ENCODE data around the gene ULK1.

ULK1 gene

DNA sequence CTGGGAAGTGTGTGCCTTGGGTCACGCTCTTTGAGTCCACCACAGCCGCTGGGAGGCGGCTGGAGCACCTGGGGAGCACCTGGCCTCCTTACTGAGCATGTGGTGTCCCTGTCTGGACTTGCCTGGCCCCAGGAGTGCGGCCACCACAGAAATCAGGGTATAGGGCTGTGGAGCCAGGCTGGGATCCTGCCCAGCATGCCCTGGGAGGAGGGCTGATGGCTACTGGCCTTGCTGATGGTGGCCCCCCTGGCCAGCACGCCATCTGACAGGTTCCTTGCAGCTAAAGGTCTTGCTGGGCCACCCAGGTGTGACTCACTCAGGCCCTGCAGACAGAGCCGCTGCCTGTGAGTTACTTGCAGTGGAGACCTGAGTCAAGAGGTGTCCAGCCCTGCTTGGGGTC is 6.0 kb downstream of the ULK1 start:
- TF ChIP-seq CTCF (conservative IDR thresholded peaks at IDR 0.05; ENCODE audit: control insufficient read depth, insufficient read depth, low read depth, low read length) = no peak
- H3K4me3 ChIP-seq (ENCODE audit: control insufficient read depth, low read depth, low read length) = no peak overlapping the region
- DNase-seq (ENCODE audit: low read depth) = no peak

DNA sequence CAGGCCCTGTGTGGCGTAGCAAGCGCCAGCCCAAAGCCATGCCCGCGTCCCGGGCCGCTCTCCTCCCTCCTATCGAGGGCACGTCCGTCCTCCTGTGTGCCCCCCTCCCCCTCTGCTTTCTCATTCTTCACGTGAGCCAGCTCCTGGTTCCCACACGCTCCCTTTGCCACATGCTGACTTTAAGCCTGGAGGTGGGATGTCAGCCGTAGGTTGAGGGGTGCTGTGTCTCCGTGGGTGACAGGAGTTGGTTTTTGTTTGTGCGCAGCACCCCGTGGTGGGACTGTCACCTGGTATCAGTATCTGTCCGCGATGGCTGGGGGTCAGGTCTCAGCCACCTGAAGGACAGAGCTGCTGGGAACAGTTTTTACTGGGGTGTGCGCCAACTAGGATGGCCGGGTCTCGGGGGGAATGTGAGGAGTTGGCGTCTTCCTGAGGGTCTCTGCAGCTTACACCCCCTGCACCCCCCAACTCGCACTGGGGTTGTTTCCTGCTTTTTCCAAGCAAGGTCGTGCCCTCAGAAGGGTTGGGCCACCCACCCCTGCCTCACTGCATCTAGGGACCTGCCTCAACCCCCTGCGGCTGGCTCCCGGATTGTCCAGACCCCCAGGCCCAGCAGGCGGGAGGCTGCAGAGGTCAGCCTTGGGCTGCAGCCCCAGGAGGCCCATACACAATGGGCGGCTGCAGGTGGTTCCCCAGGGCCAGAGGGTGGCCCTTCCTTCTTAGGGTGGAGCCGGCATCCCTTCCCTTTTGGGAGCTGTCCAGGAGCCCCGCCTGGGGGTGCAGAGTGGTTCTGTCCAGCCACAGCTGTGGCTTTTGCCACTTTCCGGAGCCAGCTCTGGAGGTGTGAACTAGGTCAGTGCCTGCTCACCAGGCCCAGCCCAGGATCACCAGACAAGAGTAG is 7.3 kb downstream of the ULK1 start:
- no peak for TF ChIP-seq CTCF (conservative IDR thresholded peaks at IDR 0.05; ENCODE audit: control insufficient read depth, insufficient read depth, low read depth, low read length)
- H3K4me3 ChIP-seq (ENCODE audit: control insufficient read depth, low read depth, low read length) = no peak overlapping the region
- no peak for DNase-seq (ENCODE audit: low read depth)

- TF ChIP-seq CTCF (conservative IDR thresholded peaks at IDR 0.05; ENCODE audit: control insufficient read depth, insufficient read depth, low read depth, low read length) = no peak
- no peak overlapping the region for H3K4me3 ChIP-seq (ENCODE audit: control insufficient read depth, low read depth, low read length)
- DNase-seq (ENCODE audit: low read depth) = no peak
Observed at GRCh38 chr12:131902332-131903241, 8.2 kb downstream of the ULK1 start.

DNA sequence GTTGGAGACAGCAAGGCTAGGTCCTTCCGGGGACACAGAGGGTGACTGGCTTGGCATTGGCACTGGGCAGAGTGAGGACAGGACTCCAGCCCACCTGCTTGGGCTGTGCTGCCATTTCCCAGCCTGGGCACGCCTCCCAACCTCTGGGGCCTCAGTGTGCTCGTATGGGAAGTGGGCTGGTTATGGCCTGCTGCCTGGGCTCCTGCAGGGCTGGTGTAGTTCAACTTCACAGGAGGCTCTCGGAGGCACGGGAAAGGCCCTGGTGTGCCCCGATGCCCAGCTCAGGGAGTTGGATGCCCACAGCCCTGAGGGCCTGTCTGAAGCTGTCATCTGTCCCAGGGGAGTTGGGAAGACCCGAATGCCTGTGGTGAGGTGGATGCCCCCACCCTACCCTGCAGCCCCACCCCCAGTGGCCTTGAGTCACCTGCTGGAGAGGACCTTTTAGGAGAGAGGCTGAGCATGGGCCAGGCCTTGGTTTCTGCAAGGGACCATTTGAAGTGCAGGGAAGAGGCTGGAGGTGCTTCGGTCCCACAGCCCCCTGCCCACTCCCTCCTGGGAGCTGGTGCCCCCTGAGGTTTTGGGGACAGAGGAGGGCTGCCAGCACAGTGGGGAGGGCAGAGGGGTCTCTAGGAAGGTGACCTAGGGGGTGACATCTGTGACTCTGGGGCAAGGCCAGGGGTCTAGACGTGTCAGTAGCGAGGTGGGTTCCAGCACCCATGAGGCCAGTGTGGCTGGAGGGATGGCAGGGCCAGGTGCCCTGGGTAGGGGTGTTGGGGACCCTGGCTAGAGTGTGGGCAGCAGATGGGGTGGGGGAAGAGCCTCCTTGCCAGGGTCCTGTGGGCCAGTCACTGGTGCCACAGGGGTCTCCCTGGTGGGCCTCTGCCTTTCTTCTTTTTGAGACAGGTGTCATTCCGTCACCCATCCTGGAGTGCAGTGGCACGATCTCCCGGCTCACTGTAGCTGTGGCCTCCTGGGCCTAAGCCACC is 9.1 kb downstream of the ULK1 start:
- DNase-seq (ENCODE audit: low read depth) = no peak
- H3K4me3 ChIP-seq (ENCODE audit: control insufficient read depth, low read depth, low read length) = no peak overlapping the region
- TF ChIP-seq CTCF (conservative IDR thresholded peaks at IDR 0.05; ENCODE audit: control insufficient read depth, insufficient read depth, low read depth, low read length) = no peak

DNA sequence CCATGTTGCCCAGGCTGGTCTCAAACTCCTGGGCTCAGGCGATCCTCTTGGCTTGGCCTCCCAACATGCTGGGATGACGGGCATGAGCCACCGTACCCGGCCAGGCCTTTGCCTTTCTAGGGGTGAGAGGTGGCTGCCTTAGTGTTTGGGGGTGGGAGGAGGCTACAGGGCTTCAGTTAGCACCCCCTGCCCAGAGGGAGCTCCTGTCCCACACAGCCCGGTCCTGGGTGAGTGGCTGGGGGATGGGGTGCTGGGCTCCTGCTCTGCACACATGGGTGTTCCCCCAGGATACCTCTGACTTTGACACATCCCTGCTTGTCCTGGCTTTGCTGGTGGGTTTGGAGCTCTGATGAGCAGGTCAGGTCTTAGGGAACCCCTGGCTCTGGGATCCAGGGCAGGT is 9.9 kb downstream of the ULK1 start:
- no peak for DNase-seq (ENCODE audit: low read depth)
- no peak overlapping the region for H3K4me3 ChIP-seq (ENCODE audit: control insufficient read depth, low read depth, low read length)
- TF ChIP-seq CTCF (conservative IDR thresholded peaks at IDR 0.05; ENCODE audit: control insufficient read depth, insufficient read depth, low read depth, low read length) = no peak
